ENCODE data around the gene SPIB. TPM values are rescaled to one million over a fixed set of nuclear protein-coding genes. Genes with fewer than 3 reads are reported as not detected.
A peak's percentile ranks its signal among the peaks of the same experiment; 100 is the strongest.
"Not testable (repeated sequence)": the region's sequence is repeated elsewhere in the genome, so short reads cannot be mapped to it uniquely, and the experiment has no call there.

Gene SPIB
- total RNA-seq, 5 donors from 2014 or later (not counting 1 experiment from before 2014, with no cell fraction given): 0.72 to 9.7 (median 4.1) TPM

- DNase-seq (no peak), ATAC-seq (replicated peaks in 1 of 4) (no peak)
- Histone ChIP-seq H3K4me3 (ENCODE audit: control insufficient read depth in 1 of 2, extremely low read depth in 1 of 2, low read length in 1 of 2) (no peak overlapping the region), H3K9me3 (no peaks in the 10 kb centered on the region), H3K4me1 (ENCODE audit: control insufficient read depth in 1 of 2, extremely low read depth in 1 of 2, insufficient read depth in 2 of 2, low read length in 2 of 2) (peaks cover 0 to 18% of the 10 kb centered on the region in 2 experiments), H3K36me3 (ENCODE audit: control insufficient read depth in 2 of 2, extremely low read depth in 1 of 2, insufficient read depth in 1 of 2, low read length in 1 of 2) (no peaks in the 10 kb centered on the region), H3K27ac (ENCODE audit: low read length) (no peak overlapping the region), H3K27me3 (replicated peaks in 1 of 2; ENCODE audit: control insufficient read depth in 2 of 2, extremely low read depth in 1 of 2, insufficient read depth in 2 of 2, low read length in 1 of 2) (peaks cover 0 to 45% of the 10 kb centered on the region in 2 experiments)
- POLR2A ChIA-PET: no interaction called here
- Mint-ChIP-seq H3K27me3 (peaks cover 10 to 20% of the 10 kb centered on the region in 2 donors), H3K36me3 (no peaks in the 10 kb centered on the region), H3K4me1 (peaks cover 8 to 19% (median 15%) of the 10 kb centered on the region in 3 donors), H3K9me3 (no peaks in the 10 kb centered on the region), H3K27ac (no peak overlapping the region), H3K4me3 (peak overlapping the region in 1 of 3 donors; percentile 28)
- CTCF ChIA-PET: no interaction called here
- WGBS (ENCODE audit: insufficient coverage): 66% methylated on average over 8 of the region's 12 CpGs
Observed at GRCh38 chr19:50434525-50434924, 15.8 kb downstream of the SPIB start.

GRCh38 chr19:50435221-50435620 lies 16.5 kb downstream of the SPIB start:
- peaks cover 14 to 23% of the 10 kb centered on the region in 2 donors for H3K27me3 Mint-ChIP-seq
- H3K27ac Mint-ChIP-seq: no peak overlapping the region
- CTCF ChIA-PET: no interaction called here
- no peak for ATAC-seq (replicated peaks in 1 of 4)
- no peaks in the 10 kb centered on the region for H3K36me3 ChIP-seq (ENCODE audit: control insufficient read depth in 2 of 2, extremely low read depth in 1 of 2, insufficient read depth in 1 of 2, low read length in 1 of 2)
- peaks cover 8 to 19% (median 15%) of the 10 kb centered on the region in 3 donors for H3K4me1 Mint-ChIP-seq
- H3K36me3 Mint-ChIP-seq: no peaks in the 10 kb centered on the region
- H3K4me1 ChIP-seq (ENCODE audit: control insufficient read depth in 1 of 2, extremely low read depth in 1 of 2, insufficient read depth in 2 of 2, low read length in 2 of 2): peaks cover 0 to 18% of the 10 kb centered on the region in 2 experiments
- no peaks in the 10 kb centered on the region for H3K9me3 ChIP-seq
- POLR2A ChIA-PET: no interaction called here
- H3K9me3 Mint-ChIP-seq: no peaks in the 10 kb centered on the region
- H3K27me3 ChIP-seq (replicated peaks in 1 of 2; ENCODE audit: control insufficient read depth in 2 of 2, extremely low read depth in 1 of 2, insufficient read depth in 2 of 2, low read length in 1 of 2): peaks cover 0 to 39% of the 10 kb centered on the region in 2 experiments
- H3K4me3 Mint-ChIP-seq: no peak overlapping the region
- no peak for DNase-seq
- H3K27ac ChIP-seq (ENCODE audit: low read length): no peak overlapping the region
- H3K4me3 ChIP-seq (ENCODE audit: control insufficient read depth in 1 of 2, extremely low read depth in 1 of 2, low read length in 1 of 2): no peak overlapping the region
- WGBS (ENCODE audit: insufficient coverage): 92% methylated on average over 12 of the region's 17 CpGs

GRCh38 chr19:50435627-50436026 lies 16.9 kb downstream of the SPIB start:
- CTCF ChIA-PET: no interaction called here
- no CpG with 5 or more reads among the region's 12 CpGs for WGBS (ENCODE audit: insufficient coverage)
- POLR2A ChIA-PET: no interaction called here
- H3K27me3 Mint-ChIP-seq: peaks cover 14 to 23% of the 10 kb centered on the region in 2 donors
- H3K36me3 Mint-ChIP-seq: no peaks in the 10 kb centered on the region
- no peaks in the 10 kb centered on the region for H3K9me3 ChIP-seq
- no peak overlapping the region for H3K4me3 ChIP-seq (ENCODE audit: control insufficient read depth in 1 of 2, extremely low read depth in 1 of 2, low read length in 1 of 2)
- no peaks in the 10 kb centered on the region for H3K9me3 Mint-ChIP-seq
- no peak for DNase-seq
- no peak overlapping the region for H3K27ac Mint-ChIP-seq
- no peak for ATAC-seq (replicated peaks in 1 of 4)
- H3K36me3 ChIP-seq (ENCODE audit: control insufficient read depth in 2 of 2, extremely low read depth in 1 of 2, insufficient read depth in 1 of 2, low read length in 1 of 2): no peaks in the 10 kb centered on the region
- H3K4me3 Mint-ChIP-seq: no peak overlapping the region
- H3K27me3 ChIP-seq (replicated peaks in 1 of 2; ENCODE audit: control insufficient read depth in 2 of 2, extremely low read depth in 1 of 2, insufficient read depth in 2 of 2, low read length in 1 of 2): peaks cover 0 to 35% of the 10 kb centered on the region in 2 experiments
- H3K27ac ChIP-seq (ENCODE audit: low read length): no peak overlapping the region
- peaks cover 0 to 18% of the 10 kb centered on the region in 2 experiments for H3K4me1 ChIP-seq (ENCODE audit: control insufficient read depth in 1 of 2, extremely low read depth in 1 of 2, insufficient read depth in 2 of 2, low read length in 2 of 2)
- peaks cover 8 to 18% (median 11%) of the 10 kb centered on the region in 3 donors for H3K4me1 Mint-ChIP-seq

- ChIA-PET POLR2A (no interaction called here), CTCF (no interaction called here)
- Mint-ChIP-seq H3K4me3 (no peak overlapping the region), H3K27ac (no peak overlapping the region), H3K9me3 (no peaks in the 10 kb centered on the region), H3K4me1 (peaks cover 0 to 7% (median 0%) of the 10 kb centered on the region in 3 donors), H3K36me3 (no peaks in the 10 kb centered on the region), H3K27me3 (peaks cover 13 to 22% of the 10 kb centered on the region in 2 donors)
- Histone ChIP-seq H3K4me3 (ENCODE audit: control insufficient read depth in 1 of 2, extremely low read depth in 1 of 2, low read length in 1 of 2) (no peak overlapping the region), H3K4me1 (ENCODE audit: control insufficient read depth in 1 of 2, extremely low read depth in 1 of 2, insufficient read depth in 2 of 2, low read length in 2 of 2) (no peaks in the 10 kb centered on the region), H3K36me3 (ENCODE audit: control insufficient read depth in 2 of 2, extremely low read depth in 1 of 2, insufficient read depth in 1 of 2, low read length in 1 of 2) (no peaks in the 10 kb centered on the region), H3K27me3 (replicated peaks in 1 of 2; ENCODE audit: control insufficient read depth in 2 of 2, extremely low read depth in 1 of 2, insufficient read depth in 2 of 2, low read length in 1 of 2) (peaks cover 0 to 25% of the 10 kb centered on the region in 2 experiments), H3K9me3 (no peaks in the 10 kb centered on the region), H3K27ac (ENCODE audit: low read length) (no peak overlapping the region)
- DNase-seq (no peak), ATAC-seq (replicated peaks in 1 of 4) (no peak)
- WGBS (ENCODE audit: insufficient coverage): 95% methylated on average over 4 of the region's 5 CpGs
Observed at GRCh38 chr19:50437862-50438449, 19.2 kb downstream of the SPIB start.

DNA sequence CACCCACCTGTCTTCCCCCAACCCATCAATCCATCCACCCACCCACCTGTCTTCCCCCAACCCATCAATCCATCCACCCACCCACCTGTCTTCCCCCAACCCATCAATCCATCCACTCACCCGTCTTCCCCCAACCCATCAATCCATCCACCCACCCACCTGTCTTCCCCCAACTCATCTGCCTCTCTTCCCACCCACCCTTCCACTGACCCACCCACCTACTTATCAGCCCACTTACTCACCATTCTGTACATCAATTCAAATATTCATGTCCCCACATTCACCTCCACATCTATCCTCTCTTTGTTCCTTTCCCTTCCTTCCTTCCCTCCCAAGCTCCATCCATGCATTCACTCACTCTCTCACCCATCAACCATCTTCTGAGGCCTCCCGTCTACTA lies 20.4 kb downstream of the SPIB start:
- H3K4me1 ChIP-seq (ENCODE audit: control insufficient read depth in 1 of 2, extremely low read depth in 1 of 2, insufficient read depth in 2 of 2, low read length in 2 of 2); H3K9me3 Mint-ChIP-seq; H3K4me3 Mint-ChIP-seq; H3K4me3 ChIP-seq (ENCODE audit: control insufficient read depth in 1 of 2, extremely low read depth in 1 of 2, low read length in 1 of 2); H3K36me3 Mint-ChIP-seq; H3K4me1 Mint-ChIP-seq; CTCF ChIA-PET; H3K27ac Mint-ChIP-seq; H3K36me3 ChIP-seq (ENCODE audit: control insufficient read depth in 2 of 2, extremely low read depth in 1 of 2, insufficient read depth in 1 of 2, low read length in 1 of 2); ATAC-seq (replicated peaks in 1 of 4); H3K9me3 ChIP-seq; DNase-seq; POLR2A ChIA-PET; H3K27ac ChIP-seq (ENCODE audit: low read length): not testable (repeated sequence)
- H3K27me3 Mint-ChIP-seq: peaks cover 9 to 21% of the 10 kb centered on the region in 2 donors
- 54% methylated on average over 1 of the region's 2 CpGs for WGBS (ENCODE audit: insufficient coverage)
- peaks cover 0 to 17% of the 10 kb centered on the region in 2 experiments for H3K27me3 ChIP-seq (replicated peaks in 1 of 2; ENCODE audit: control insufficient read depth in 2 of 2, extremely low read depth in 1 of 2, insufficient read depth in 2 of 2, low read length in 1 of 2)

DNA sequence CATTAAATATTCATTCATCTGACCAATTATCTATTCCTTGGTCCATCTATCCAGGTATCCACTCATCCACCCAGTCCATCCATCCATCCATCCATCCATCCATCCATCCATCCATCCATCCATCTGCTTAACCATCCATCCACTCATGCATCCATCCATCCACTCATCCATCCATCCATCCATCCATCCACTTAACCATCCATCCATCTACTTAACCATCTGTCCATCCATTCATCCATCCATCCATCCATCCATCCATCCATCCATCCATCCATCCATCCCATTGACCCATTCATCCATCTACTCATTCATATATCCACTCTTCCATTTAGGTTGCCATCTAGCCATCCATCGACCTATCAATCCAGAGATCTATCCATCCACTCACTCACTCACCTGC lies 25.3 kb downstream of the SPIB start:
- no peak overlapping the region for H3K27ac ChIP-seq (ENCODE audit: low read length)
- 67% methylated on average over 1 of the region's 1 CpG for WGBS (ENCODE audit: insufficient coverage)
- no peaks in the 10 kb centered on the region for H3K36me3 ChIP-seq (ENCODE audit: control insufficient read depth in 2 of 2, extremely low read depth in 1 of 2, insufficient read depth in 1 of 2, low read length in 1 of 2)
- no peaks in the 10 kb centered on the region for H3K4me1 ChIP-seq (ENCODE audit: control insufficient read depth in 1 of 2, extremely low read depth in 1 of 2, insufficient read depth in 2 of 2, low read length in 2 of 2)
- Mint-ChIP-seq H3K27me3 (peaks cover 11 to 19% of the 10 kb centered on the region in 2 donors), H3K4me3 (no peak overlapping the region), H3K4me1 (no peaks in the 10 kb centered on the region), H3K36me3 (no peaks in the 10 kb centered on the region), H3K9me3 (peaks cover 0 to 3% (median 0%) of the 10 kb centered on the region in 3 donors), H3K27ac (no peak overlapping the region)
- H3K27me3 ChIP-seq (replicated peaks in 1 of 2; ENCODE audit: control insufficient read depth in 2 of 2, extremely low read depth in 1 of 2, insufficient read depth in 2 of 2, low read length in 1 of 2): peaks cover 0 to 16% of the 10 kb centered on the region in 2 experiments
- ChIA-PET CTCF (no interaction called here), POLR2A (no interaction called here)
- no peaks in the 10 kb centered on the region for H3K9me3 ChIP-seq
- no peak overlapping the region for H3K4me3 ChIP-seq (ENCODE audit: control insufficient read depth in 1 of 2, extremely low read depth in 1 of 2, low read length in 1 of 2)
- ATAC-seq (replicated peaks in 1 of 4): no peak
- DNase-seq: no peak

All from T-cell (primary cell).